Tibial nerve (tissue), 4 donors: ENCODE data around the gene WDR64.

Experiments used
- CTCF ChIP-seq, 5 experiments: fragments of 200-600 bp in 3 of 5; fragments of 450-650 bp in 2 of 5; sonication (generic) in 3 of 5; IDR thresholded peaks; one replicate each; pipeline ENCODE4 v1.5.1; 2016 to 2019; ENCODE audit warnings: antibody characterized with exemption in 5 of 5, mild to moderate bottlenecking in 3 of 5, moderate library complexity in 2 of 5
- EP300 ChIP-seq, 2 donors: sonication (generic); formaldehyde crosslinking; IDR thresholded peaks; one replicate each; pipeline ENCODE4 v1.6.1; 2017; ENCODE audit warnings: antibody characterized with exemption in 2 of 2, mild to moderate bottlenecking in 1 of 2
- POLR2A ChIP-seq, 2 donors: fragments of 450-650 bp; IDR thresholded peaks; one replicate each; pipeline ENCODE4 v1.6.1; 2017; ENCODE audit warnings: antibody characterized with exemption in 2 of 2, mild to moderate bottlenecking in 2 of 2, moderate library complexity in 2 of 2

DNA sequence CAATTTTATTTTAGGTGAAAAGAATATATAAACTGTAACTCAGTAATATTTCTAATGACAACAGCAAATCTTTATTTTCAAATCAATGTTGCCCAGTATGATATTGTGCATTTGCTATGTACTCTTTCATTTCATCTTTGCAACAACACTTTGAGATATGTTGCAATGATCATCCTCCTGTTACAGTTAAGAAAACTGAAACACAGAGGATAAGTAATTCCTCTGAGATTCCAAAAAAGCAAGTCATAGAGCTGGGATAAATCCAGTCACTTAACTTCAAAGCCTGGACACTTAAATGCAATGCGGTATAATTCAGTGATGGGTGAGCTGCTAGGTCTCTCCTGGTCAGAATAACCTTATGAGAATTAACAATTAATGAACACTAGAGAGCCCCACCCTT lies 147.3 kb downstream of the WDR64 start:
- no peak for TF ChIP-seq CTCF (IDR thresholded peaks at IDR 0.05)
- TF ChIP-seq POLR2A (IDR thresholded peaks at IDR 0.05), result no peak
- no peak for TF ChIP-seq EP300 (IDR thresholded peaks at IDR 0.05)
